Esophagus muscularis mucosa (tissue), 4 donors: ENCODE results near the gene KLHDC1.

ENCODE experiments used
- CTCF ChIP-seq, 3 experiments: fragments of 200-600 bp in 2 of 3; fragments of 450-650 bp in 1 of 3; sonication (generic) in 2 of 3; IDR thresholded peaks; one replicate each; pipeline ENCODE4 v1.5.1; 2017 to 2019; ENCODE audit warnings: antibody characterized with exemption in 3 of 3, mild to moderate bottlenecking in 2 of 3, moderate library complexity in 1 of 3
- EP300 ChIP-seq: sonication (generic); formaldehyde crosslinking; IDR thresholded peaks from one replicate; pipeline ENCODE4 v1.6.1; 2017; ENCODE audit warnings: antibody characterized with exemption
- POLR2A ChIP-seq: fragments of 450-650 bp; IDR thresholded peaks from one replicate; pipeline ENCODE4 v1.6.1; 2017; ENCODE audit warnings: antibody characterized with exemption, moderate library complexity, mild to moderate bottlenecking, low read depth
- POLR2AphosphoS5 ChIP-seq, 2 donors: sonication (generic); formaldehyde crosslinking; IDR thresholded peaks; one replicate each; pipeline ENCODE4 v1.6.1; 2017; ENCODE audit warnings: antibody characterized with exemption in 2 of 2

- TF ChIP-seq EP300 (no peak), CTCF (IDR thresholded peaks at IDR 0.05) (no peak), POLR2AphosphoS5 (IDR thresholded peaks at IDR 0.05) (no peak), POLR2A (no peak)
Observed at GRCh38 chr14:49720744-49721143, 27.8 kb downstream of the KLHDC1 start.
